Activated effector memory CD4-positive, alpha-beta T cell treated with Interleukin-2 at 50 U/mL for 16 hours (primary cell): Measurements from ENCODE around the gene ZNF10.

Source experiments
- DNase-seq: peaks from one replicate; pipeline ENCODE4 v3.0.0-alpha.2; 2020

The ZNF10 gene

DNA sequence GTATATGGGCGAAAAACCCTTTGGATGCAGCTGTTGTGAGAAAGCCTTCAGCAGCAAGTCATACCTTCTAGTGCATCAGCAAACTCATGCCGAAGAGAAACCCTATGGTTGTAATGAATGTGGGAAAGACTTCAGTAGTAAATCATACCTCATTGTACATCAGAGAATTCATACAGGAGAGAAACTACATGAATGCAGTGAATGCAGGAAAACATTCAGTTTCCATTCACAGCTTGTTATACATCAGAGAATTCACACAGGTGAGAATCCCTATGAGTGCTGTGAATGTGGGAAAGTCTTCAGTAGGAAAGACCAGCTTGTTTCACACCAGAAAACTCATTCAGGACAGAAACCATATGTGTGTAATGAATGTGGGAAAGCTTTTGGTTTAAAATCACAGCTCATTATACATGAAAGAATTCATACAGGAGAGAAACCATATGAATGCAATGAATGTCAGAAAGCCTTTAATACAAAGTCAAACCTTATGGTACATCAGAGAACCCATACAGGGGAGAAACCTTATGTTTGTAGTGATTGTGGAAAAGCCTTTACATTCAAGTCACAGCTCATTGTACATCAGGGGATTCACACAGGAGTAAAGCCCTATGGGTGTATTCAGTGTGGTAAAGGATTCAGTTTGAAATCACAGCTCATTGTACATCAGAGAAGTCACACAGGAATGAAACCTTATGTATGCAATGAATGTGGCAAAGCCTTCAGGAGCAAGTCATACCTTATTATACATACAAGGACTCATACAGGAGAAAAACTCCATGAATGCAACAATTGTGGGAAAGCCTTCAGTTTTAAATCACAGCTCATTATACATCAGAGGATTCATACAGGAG, 72.3 kb downstream of the ZNF10 start:
- no peak for DNase-seq

DNA sequence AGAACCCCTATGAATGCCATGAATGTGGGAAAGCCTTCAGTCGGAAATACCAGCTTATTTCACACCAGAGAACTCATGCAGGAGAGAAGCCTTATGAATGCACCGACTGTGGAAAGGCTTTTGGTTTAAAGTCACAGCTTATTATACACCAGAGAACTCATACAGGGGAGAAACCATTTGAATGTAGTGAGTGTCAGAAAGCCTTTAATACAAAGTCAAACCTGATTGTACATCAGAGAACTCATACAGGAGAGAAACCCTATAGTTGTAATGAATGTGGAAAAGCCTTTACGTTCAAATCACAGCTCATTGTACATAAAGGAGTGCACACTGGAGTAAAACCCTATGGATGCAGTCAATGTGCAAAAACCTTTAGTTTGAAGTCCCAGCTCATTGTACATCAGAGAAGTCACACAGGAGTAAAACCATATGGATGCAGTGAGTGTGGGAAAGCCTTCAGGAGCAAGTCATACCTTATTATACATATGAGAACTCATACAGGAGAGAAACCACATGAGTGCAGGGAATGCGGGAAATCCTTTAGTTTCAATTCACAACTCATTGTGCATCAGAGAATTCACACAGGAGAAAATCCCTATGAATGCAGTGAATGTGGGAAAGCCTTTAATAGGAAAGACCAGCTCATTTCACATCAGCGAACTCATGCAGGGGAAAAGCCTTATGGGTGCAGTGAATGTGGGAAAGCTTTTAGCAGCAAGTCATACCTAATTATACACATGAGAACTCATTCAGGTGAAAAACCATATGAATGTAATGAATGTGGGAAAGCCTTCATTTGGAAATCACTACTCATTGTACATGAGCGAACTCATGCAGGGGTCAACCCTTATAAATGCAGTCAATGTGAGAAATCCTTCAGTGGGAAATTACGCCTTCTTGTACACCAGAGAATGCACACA, 73.2 kb downstream of the ZNF10 start:
- DNase-seq, result no peak

DNA sequence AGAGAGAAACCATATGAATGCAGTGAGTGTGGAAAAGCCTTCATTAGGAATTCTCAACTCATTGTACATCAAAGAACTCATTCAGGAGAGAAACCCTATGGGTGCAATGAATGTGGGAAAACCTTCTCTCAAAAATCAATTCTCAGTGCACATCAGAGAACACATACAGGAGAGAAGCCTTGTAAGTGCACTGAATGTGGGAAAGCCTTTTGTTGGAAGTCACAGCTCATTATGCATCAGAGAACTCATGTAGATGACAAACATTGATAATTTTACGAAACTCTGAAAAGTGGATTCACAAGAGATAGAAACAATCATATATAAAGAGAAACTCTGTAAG, 73.8 kb downstream of the ZNF10 start:
- DNase-seq, result no peak

DNA sequence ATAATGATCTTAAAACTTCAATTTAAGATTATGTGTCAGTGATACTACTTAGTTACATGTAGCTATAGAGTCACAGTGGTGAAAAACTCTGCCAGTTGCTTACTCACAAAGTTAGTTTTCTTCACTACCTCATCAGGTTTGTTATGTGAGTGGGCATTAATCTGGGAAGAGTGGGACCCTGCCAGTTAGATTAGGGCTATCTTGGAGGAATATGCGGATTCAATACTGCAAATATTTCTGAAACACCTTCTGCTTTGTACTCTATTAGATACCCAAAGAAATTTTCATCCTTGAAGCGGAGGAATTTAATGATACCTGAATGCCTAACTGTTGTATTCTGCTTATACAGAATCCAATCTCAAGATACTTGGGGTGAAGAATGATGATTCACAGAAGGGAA, 76.0 kb downstream of the ZNF10 start:
- no peak for DNase-seq
